HEK293 (cell line): Measurements from ENCODE around the gene H3-3A.

Experiments used
- CTCF ChIA-PET: fragments of 350-600 bp; formaldehyde crosslinking; extraction: SDS; loops from one replicate; lab custom pipeline; 2021; ENCODE audit warnings: antibody characterized with exemption; lab: Yijun Ruan, JAX
- POLR2A ChIA-PET: fragments of 300-600 bp; formaldehyde crosslinking; extraction: SDS; loops from one replicate; lab custom pipeline; 2020; ENCODE audit warnings: antibody characterized with exemption, inconsistent platforms; lab: Yijun Ruan, JAX
- H3K27ac ChIP-seq: fragments of 200-500 bp; sonication (Bioruptor generic); 2 replicates; pipeline ENCODE4 v1.5.1; 2014; ENCODE audit warnings: low read depth, low read length, control low read depth, inconsistent platforms; ENCODE audit errors: extremely low read depth
- H3K36me3 ChIP-seq, 2 experiments: fragments of 200-500 bp in 1 of 2; sonication (Bioruptor generic) in 1 of 2; 1 replicate in 1 of 2; 2 replicates in 1 of 2; pipeline ENCODE4 v1.5.1; 2014 to 2017; ENCODE audit warnings: inconsistent platforms in 2 of 2, low read length in 2 of 2; ENCODE audit not compliant: control insufficient read depth in 2 of 2, insufficient read depth in 1 of 2
- H3K4me1 ChIP-seq: fragments of 200-500 bp; sonication (Bioruptor generic); 2 replicates; pipeline ENCODE4 v1.5.1; 2014; ENCODE audit warnings: mild to moderate bottlenecking, low read length, inconsistent platforms; ENCODE audit not compliant: control insufficient read depth, insufficient read depth
- H3K4me3 ChIP-seq: 2 replicates; pipeline ENCODE4 v1.5.1; 2011; ENCODE audit warnings: low read depth, mild to moderate bottlenecking, control low read depth, low read length, moderate library complexity
- H3K9me3 ChIP-seq: fragments of 200-500 bp; sonication (Bioruptor generic); 2 replicates; pipeline ENCODE4 v1.5.1; 2014; ENCODE audit warnings: low read depth, low read length, inconsistent platforms; ENCODE audit not compliant: control insufficient read depth, insufficient read depth
- HOXA7 ChIP-seq: sonication (generic); formaldehyde crosslinking; IDR thresholded peaks from 2 replicates; pipeline ENCODE4 v1.8.1; 2022; ENCODE audit warnings: missing genetic modification reagents, borderline replicate concordance
- KLF9 ChIP-seq: fragments of 450-650 bp; formaldehyde crosslinking; IDR thresholded peaks from 2 replicates; pipeline ENCODE4 v1.5.1; 2016; ENCODE audit warnings: missing biosample characterization, missing genetic modification characterization, low read depth
- PRDM1 ChIP-seq: fragments of 450-650 bp; formaldehyde crosslinking; IDR thresholded peaks from 2 replicates; pipeline ENCODE4; 2016; ENCODE audit warnings: missing biosample characterization, missing genetic modification characterization
- RBAK ChIP-seq: fragments of 450-650 bp; formaldehyde crosslinking; IDR thresholded peaks from 2 replicates; pipeline ENCODE4 v1.5.1; 2016; ENCODE audit warnings: missing biosample characterization, missing genetic modification characterization
- ZBTB17 ChIP-seq: fragments of 450-650 bp; formaldehyde crosslinking; IDR thresholded peaks from 2 replicates; pipeline ENCODE4 v1.5.1; 2016; ENCODE audit warnings: missing biosample characterization, missing genetic modification characterization
- ZIC2 ChIP-seq: fragments of 450-650 bp; formaldehyde crosslinking; IDR thresholded peaks from 2 replicates; pipeline ENCODE4 v1.5.1; 2016; ENCODE audit warnings: missing biosample characterization, missing genetic modification characterization
- ZNF248 ChIP-seq: fragments of 450-650 bp; formaldehyde crosslinking; IDR thresholded peaks from 2 replicates; pipeline ENCODE4 v1.5.1; 2017; ENCODE audit warnings: missing biosample characterization, missing genetic modification characterization
- ZNF426 ChIP-seq: fragments of 450-650 bp; formaldehyde crosslinking; IDR thresholded peaks from 2 replicates; pipeline ENCODE4 v1.5.1; 2017; ENCODE audit warnings: missing biosample characterization, missing genetic modification characterization, mild to moderate bottlenecking, inconsistent platforms, moderate library complexity
- ZNF433 ChIP-seq: fragments of 450-650 bp; formaldehyde crosslinking; IDR thresholded peaks from 2 replicates; pipeline ENCODE4 v1.5.1; 2016; ENCODE audit warnings: missing biosample characterization, missing genetic modification characterization, low read depth
- ZNF473 ChIP-seq: fragments of 450-650 bp; formaldehyde crosslinking; IDR thresholded peaks from 2 replicates; pipeline ENCODE4 v1.5.1; 2017; ENCODE audit warnings: missing biosample characterization, missing genetic modification characterization
- ZNF624 ChIP-seq: fragments of 450-650 bp; formaldehyde crosslinking; IDR thresholded peaks from 2 replicates; pipeline ENCODE4 v1.5.1; 2017; ENCODE audit warnings: missing biosample characterization, missing genetic modification characterization
- ZNF701 ChIP-seq: fragments of 450-650 bp; formaldehyde crosslinking; IDR thresholded peaks from 2 replicates; pipeline ENCODE4 v1.5.1; 2016; ENCODE audit warnings: missing biosample characterization, missing genetic modification characterization
- ZNF768 ChIP-seq: fragments of 450-650 bp; formaldehyde crosslinking; IDR thresholded peaks from 2 replicates; pipeline ENCODE4 v1.5.1; 2018; ENCODE audit warnings: missing biosample characterization, mild to moderate bottlenecking, missing genetic modification characterization
- ZNF785 ChIP-seq: fragments of 450-650 bp; formaldehyde crosslinking; IDR thresholded peaks from 2 replicates; pipeline ENCODE4 v1.5.1; 2016; ENCODE audit warnings: missing biosample characterization, missing genetic modification characterization
- ZNF837 ChIP-seq: fragments of 450-650 bp; formaldehyde crosslinking; IDR thresholded peaks from 2 replicates; pipeline ENCODE4 v1.5.1; 2016; ENCODE audit warnings: missing biosample characterization, missing genetic modification characterization
- ZSCAN16 ChIP-seq: fragments of 450-650 bp; formaldehyde crosslinking; IDR thresholded peaks from 2 replicates; pipeline ENCODE4 v1.5.1; 2016; ENCODE audit warnings: missing biosample characterization, missing genetic modification characterization
- TF ChIP-seq, protein P1 (sequence below): fragments of 450-650 bp; formaldehyde crosslinking; IDR thresholded peaks from 2 replicates; pipeline ENCODE4 v1.5.1; 2017; ENCODE audit warnings: missing biosample characterization, missing genetic modification characterization
- TF ChIP-seq, protein P2 (sequence below): fragments of 450-650 bp; formaldehyde crosslinking; optimal IDR thresholded peaks from 2 replicates; pipeline ENCODE3; 2016; ENCODE audit warnings: missing biosample characterization, mild to moderate bottlenecking, missing genetic modification characterization
- TF ChIP-seq, protein P3 (sequence below): fragments of 450-650 bp; formaldehyde crosslinking; IDR thresholded peaks from 2 replicates; pipeline ENCODE4; 2016; ENCODE audit warnings: missing biosample characterization, missing genetic modification characterization
- TF ChIP-seq, protein P4 (sequence below): fragments of 450-650 bp; formaldehyde crosslinking; IDR thresholded peaks from 2 replicates; pipeline ENCODE4 v1.5.1; 2016; ENCODE audit warnings: missing biosample characterization, missing genetic modification characterization

The H3-3A gene

DNA sequence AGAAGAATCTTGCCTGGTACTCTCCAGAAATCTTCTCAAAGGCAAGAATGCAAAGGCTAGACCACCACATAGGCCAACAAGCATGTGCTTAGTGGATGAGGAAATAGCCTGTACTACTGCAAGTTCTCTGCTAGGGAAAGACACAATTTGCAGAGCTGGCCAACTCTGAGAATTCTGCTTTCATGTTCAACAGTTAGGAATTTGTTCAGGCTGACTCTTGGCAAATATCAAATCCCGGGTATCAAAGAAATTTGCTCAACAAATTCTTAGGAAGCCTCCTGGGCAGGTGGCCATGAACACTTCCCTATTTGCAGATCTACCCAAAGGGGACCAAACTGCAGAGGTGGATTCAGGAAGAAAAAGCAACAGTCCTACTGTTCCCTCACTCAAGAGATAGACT is 15.0 kb upstream of the H3-3A start (continued):
- TF ChIP-seq HOXA7 (CRISPR knock-in tag) = no peak
- no peak for TF ChIP-seq ZNF701
- TF ChIP-seq ZNF426 = no peak
- TF ChIP-seq, all 188 proteins: peak for 0

DNA sequence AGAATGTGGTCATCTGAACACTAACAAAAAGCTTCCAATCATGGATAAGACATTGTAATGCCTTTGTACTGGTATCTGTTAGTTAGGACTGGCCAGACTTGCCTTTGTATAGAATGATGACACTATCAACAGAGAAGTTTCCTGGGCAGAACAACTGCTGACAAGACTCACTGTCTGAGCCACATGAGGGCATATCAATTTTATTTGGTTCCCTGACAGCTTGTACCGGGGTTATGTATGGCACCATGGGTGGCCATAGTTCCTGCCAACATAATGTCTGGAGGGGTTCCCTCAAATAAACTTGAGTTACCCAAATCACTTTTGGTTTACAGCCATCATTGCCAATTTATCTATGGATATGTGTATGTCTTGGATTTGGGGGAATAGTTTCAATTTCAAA is 13.6 kb upstream of the H3-3A start:
- POLR2A ChIA-PET = interaction anchor here (1.7 kb wide), 1 partner anchor 14 kb away, joined by 11 read pairs; the partner anchor contains the start of gene H3-3A
- TF ChIP-seq, protein P1, sequence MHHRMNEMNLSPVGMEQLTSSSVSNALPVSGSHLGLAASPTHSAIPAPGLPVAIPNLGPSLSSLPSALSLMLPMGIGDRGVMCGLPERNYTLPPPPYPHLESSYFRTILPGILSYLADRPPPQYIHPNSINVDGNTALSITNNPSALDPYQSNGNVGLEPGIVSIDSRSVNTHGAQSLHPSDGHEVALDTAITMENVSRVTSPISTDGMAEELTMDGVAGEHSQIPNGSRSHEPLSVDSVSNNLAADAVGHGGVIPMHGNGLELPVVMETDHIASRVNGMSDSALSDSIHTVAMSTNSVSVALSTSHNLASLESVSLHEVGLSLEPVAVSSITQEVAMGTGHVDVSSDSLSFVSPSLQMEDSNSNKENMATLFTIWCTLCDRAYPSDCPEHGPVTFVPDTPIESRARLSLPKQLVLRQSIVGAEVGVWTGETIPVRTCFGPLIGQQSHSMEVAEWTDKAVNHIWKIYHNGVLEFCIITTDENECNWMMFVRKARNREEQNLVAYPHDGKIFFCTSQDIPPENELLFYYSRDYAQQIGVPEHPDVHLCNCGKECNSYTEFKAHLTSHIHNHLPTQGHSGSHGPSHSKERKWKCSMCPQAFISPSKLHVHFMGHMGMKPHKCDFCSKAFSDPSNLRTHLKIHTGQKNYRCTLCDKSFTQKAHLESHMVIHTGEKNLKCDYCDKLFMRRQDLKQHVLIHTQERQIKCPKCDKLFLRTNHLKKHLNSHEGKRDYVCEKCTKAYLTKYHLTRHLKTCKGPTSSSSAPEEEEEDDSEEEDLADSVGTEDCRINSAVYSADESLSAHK = no peak
- TF ChIP-seq ZIC2 (tag by site-specific recombination) (peak; percentile 51), PRDM1 (tag by site-specific recombination) (peak; percentile 38; the same call in 1 of the 2 replicates), ZBTB17 (tag by site-specific recombination) (peak; percentile 70)
- no peaks in the 10 kb centered on the region for H3K4me1 ChIP-seq

DNA sequence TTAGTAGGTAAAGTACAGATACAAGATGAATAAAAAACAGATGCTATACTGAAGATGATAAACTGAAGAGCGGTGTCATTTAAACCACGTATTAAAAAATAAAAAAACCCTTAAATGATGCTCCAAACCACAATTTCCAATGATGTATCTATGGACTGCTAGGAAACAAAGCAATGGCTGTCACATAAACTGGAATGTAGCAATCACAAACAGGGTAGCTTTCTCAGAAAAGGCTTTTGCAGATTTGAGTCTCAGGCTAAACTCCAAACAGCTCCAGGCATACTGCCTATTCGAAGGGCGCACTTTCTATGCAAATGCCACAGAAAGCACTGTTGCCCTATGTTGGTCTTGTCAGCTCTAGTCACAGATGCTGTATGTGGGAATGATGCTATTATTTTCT is 12.4 kb upstream of the H3-3A start:
- CTCF ChIA-PET = interaction anchor here (0.6 to 1.2 kb wide), 5 partner anchors 10 to 147 kb away, joined by 3 to 6 read pairs (median 4); no protein-coding TSS in a partner anchor
- H3K27ac ChIP-seq = no peak overlapping the region
- no peak overlapping the region for H3K4me3 ChIP-seq
- H3K4me1 ChIP-seq = peaks cover 6% of the 10 kb centered on the region
- no peaks in the 10 kb centered on the region; a peak in 1 of 3 replicates for H3K36me3 ChIP-seq
- POLR2A ChIA-PET = interaction anchor here (1.6 to 4.6 kb wide), 2 partner anchors 8 to 12 kb away, joined by 4 to 38 read pairs; partner anchors contain the start of gene H3-3A
- TF ChIP-seq ZNF785 (tag by site-specific recombination) (no peak), ZNF624 (tag by site-specific recombination) (peak; percentile 100), ZSCAN16 (no peak), KLF9 (tag by site-specific recombination) (no peak), RBAK (tag by site-specific recombination) (no peak), ZNF433 (tag by site-specific recombination) (no peak)
- TF ChIP-seq, protein P2, sequence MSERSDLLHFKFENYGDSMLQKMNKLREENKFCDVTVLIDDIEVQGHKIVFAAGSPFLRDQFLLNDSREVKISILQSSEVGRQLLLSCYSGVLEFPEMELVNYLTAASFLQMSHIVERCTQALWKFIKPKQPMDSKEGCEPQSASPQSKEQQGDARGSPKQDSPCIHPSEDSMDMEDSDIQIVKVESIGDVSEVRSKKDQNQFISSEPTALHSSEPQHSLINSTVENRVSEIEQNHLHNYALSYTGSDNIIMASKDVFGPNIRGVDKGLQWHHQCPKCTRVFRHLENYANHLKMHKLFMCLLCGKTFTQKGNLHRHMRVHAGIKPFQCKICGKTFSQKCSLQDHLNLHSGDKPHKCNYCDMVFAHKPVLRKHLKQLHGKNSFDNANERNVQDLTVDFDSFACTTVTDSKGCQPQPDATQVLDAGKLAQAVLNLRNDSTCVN (tag by site-specific recombination) = no peak
- H3K9me3 ChIP-seq = no peaks in the 10 kb centered on the region

More for the DNA sequence above, 13.6 kb upstream of the H3-3A start:
- Histone ChIP-seq H3K4me3 (no peak overlapping the region), H3K27ac (no peak overlapping the region), H3K9me3 (no peaks in the 10 kb centered on the region), H3K36me3 (no peaks in the 10 kb centered on the region; a peak in 1 of 3 replicates)
- CTCF ChIA-PET = interaction anchor here (1.0 kb wide), 1 partner anchor 16 kb away, joined by 3 read pairs; no protein-coding TSS in a partner anchor

DNA sequence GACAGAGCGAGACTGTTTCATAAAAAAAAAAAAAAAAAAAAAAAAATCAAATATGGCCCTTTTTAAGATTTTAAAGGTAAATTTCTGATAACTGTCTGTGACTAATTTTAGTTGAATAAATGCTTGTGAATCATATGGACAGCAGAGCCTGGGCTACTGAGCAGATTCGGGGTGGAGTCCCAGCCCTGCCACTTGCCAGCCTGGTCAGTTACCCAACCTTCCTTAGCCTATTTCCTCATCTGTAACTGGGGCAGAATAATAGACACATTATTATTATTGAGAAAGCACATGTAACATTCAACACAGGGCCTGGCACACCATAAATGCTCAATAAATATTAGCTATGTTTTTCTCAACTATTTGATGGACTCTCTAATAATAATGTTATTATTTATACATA is 11.2 kb upstream of the H3-3A start:
- Histone ChIP-seq H3K4me1 (peaks cover 6% of the 10 kb centered on the region), H3K9me3 (no peaks in the 10 kb centered on the region), H3K27ac (no peak overlapping the region), H3K36me3 (no peaks in the 10 kb centered on the region; a peak in 1 of 3 replicates), H3K4me3 (no peak overlapping the region)
- CTCF ChIA-PET = interaction anchor here (1.0 kb wide), 1 partner anchor 10 kb away, joined by 3 read pairs; no protein-coding TSS in a partner anchor
- POLR2A ChIA-PET = interaction anchor here (1.6 to 4.6 kb wide), 2 partner anchors 9 to 11 kb away, joined by 4 to 38 read pairs; partner anchors contain the start of gene H3-3A
- TF ChIP-seq, protein P3, sequence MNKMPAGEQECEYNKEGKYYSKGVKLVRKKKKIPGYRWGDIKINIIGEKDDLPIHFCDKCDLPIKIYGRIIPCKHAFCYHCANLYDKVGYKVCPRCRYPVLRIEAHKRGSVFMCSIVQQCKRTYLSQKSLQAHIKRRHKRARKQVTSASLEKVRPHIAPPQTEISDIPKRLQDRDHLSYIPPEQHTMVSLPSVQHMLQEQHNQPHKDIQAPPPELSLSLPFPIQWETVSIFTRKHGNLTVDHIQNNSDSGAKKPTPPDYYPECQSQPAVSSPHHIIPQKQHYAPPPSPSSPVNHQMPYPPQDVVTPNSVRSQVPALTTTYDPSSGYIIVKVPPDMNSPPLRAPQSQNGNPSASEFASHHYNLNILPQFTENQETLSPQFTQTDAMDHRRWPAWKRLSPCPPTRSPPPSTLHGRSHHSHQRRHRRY = no peak
- TF ChIP-seq ZNF248 (no peak), ZNF837 (no peak), ZNF473 (tag by site-specific recombination) (no peak), ZNF624 (tag by site-specific recombination) (no peak), ZNF768 (no peak)
- TF ChIP-seq, protein P4, sequence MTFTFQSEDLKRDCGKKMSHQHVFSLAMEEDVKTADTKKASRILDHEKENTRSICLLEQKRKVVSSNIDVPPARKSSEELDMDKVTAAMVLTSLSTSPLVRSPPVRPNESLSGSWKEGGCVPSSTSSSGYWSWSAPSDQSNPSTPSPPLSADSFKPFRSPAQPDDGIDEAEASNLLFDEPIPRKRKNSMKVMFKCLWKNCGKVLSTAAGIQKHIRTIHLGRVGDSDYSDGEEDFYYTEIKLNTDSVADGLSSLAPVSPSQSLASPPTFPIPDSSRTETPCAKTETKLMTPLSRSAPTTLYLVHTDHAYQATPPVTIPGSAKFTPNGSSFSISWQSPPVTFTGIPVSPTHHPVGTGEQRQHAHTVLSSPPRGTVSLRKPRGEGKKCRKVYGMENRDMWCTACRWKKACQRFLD (tag by site-specific recombination) = no peak
